Tongue (tissue), 2 donors: ENCODE measurements around the gene RP9. TPM values are rescaled to one million over a fixed set of nuclear protein-coding genes. Genes with fewer than 3 reads are reported as not detected.
"Not testable (repeated sequence)": the region's sequence is repeated elsewhere in the genome, so short reads cannot be mapped to it uniquely, and the experiment has no call there.

Experiments
- DNase-seq: peaks from one replicate; pipeline ENCODE4 v3.0.0-alpha.2; 2015
- total RNA-seq: library from RNA; depleted of rRNA; stranded (reverse); fragments of >200 nt; gene quantifications from one replicate; pipeline ENCODE4 v1.2.3, GENCODE V29; 2014

RP9 gene
- total RNA-seq, 1 donor from 2014 or later = 11.0 TPM

DNA sequence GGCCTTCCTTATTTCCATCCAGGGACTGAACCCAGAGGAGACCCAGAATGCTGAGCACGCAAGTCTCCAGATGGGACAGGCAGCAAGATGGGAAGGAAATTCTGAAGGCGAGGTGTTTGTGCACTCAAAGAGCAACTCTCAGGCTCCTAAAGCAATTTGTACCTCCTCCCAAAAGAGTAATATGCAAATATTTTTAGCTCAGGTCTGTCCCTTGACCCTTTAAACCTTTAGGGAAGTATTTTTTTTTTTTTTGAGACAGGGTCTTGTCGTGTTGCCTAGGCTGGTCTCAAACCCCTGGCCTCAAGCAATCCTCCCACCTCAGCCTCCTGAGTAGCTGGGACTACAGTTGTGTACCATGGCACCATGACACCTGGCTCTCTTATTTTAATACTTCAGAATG, 8.4 kb downstream of the RP9 start:
- DNase-seq = no peak

DNA sequence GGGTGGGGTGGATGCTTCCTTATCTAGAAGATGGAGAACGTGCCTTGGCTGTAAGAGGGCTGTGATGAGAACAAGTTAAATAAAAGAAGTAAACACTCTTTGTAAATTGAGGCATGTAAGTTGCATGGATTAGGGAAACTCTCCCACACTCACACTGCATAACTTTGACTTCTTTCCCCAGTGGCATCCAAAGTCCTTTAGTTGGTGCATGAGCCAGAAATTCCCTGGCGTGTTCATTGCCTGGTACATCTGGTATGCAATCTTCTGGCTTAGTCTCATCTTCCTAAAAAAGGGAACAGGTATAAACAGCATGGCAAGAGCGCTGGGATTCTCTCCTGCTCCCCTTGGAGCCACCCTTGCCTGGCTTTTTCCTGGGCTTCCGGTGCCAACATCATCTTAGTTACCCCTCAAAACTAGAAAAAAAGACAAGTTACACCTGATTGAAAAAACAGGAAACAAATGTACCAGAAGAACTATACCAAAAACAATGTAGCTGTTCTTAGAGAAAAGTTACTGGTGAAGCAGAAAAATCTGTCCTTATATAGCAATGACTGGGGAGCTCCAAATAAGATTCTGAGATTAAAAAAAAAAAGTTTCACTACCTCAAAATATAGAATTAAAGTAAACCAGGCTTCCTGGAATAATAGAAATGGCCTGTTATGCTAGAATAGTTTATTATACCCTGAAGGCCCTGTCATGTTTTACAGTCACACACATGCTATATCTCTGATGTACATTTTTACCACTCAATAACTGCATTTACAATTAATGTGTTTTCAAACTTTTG, 9.9 kb downstream of the RP9 start:
- no peak for DNase-seq

DNA sequence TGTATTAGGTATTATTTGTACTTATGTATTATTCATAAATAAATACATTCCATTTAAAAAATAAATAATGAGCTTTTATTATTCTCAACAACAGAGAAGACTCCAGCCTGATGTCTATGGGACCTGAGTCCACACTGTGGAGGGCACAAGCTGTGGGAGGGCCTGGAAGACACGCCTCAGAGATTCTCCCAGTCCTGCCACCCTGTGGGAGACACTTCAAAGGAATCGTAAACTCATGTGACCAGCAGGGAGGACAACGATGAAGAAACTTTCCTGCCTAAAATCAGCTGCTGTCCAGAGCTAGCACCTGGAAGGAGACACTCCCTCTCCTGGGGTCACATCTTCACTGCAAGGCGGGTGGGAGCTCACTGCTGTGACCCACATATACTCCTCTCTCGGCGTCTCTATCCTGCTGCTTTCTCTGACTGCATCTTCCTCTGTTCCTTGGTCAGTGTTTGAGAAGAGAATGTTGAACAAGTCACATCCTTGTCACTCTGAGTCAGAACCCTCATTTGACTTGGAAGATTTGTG, 14.4 kb downstream of the RP9 start:
- not testable (repeated sequence) for DNase-seq

DNA sequence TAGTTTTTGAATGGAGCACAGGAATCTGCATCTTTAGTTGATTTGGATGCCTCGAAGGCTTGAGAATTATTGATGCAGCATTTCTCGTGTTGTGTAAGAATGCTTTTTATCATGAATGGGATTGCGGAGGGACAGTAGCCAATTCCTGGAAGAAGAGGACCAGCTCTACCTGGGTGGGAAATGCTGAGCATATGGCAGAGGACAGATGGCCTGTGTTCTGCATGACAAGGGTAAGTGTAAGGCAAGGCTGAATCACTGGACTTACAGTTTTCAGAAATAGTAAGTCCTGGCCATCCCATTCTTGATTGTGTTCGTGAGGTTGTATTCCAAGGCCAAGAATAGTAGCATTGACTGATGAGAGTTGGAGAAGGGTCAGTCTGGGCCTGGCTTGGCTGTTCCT, 15.9 kb downstream of the RP9 start:
- DNase-seq = no peak

DNA sequence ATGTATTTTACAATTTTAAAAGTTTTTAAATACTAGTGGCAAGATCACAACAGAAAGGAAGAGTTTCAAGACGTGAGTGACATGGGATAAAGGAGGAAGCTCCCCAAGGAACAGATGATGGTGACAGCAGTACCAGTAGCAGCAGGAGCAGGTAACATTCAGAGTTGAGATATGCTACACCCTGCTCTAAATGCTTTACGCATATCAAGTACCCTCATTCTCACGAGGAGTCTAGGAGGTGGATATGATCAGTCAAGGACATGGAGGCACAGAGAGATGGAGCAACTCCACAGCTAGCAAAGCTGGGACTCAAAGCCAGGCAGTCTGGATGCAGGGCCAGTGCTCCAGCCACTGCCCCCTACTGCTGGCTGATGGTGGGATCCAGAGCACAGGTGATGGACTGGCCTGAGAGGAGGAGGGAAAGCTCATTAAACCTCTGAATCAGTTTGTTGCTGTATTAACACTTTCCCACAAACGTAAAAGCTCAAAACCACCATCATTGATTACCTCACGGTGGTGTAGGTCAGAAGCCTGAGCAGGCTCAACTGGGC, 17.5 kb downstream of the RP9 start:
- DNase-seq = no peak

DNA sequence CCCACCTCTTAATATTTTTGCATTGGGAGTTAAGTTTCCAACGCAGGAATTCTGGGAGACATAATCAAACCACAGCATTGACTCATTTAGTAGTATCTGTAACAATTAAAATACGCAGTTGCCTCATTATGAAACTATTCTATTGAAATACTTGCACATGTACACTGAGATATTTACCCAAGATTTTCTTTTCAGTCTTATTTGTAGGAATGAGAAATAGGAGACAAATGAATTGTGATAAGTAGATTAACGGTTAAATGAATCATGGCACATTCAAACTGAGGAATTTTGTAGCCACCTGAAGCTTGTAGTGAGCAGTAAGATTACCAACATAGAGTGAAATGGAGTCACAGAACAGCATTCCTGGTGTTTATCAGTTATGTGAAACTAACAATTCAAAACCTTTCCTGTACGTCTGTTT, 18.1 kb downstream of the RP9 start:
- DNase-seq = no peak

DNA sequence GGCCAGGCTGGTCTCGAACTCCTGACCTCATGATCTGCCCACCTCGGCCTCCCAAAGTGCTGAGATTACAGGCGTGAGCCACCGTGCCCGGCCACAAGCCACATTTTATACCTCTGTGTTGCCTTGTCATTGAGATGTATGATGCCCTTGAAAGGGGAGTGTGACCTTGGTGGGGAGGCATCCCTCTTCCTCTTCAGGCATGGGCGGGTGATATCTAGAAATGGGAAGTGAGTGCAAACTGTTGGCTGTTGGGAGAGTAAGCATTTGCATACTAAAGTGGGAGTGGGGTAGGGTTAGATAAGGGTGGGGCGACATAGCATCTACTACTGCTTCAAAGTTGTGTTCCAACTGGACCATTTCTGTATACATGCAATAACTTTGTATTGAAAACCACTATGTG, 20.1 kb downstream of the RP9 start:
- DNase-seq = no peak

DNA sequence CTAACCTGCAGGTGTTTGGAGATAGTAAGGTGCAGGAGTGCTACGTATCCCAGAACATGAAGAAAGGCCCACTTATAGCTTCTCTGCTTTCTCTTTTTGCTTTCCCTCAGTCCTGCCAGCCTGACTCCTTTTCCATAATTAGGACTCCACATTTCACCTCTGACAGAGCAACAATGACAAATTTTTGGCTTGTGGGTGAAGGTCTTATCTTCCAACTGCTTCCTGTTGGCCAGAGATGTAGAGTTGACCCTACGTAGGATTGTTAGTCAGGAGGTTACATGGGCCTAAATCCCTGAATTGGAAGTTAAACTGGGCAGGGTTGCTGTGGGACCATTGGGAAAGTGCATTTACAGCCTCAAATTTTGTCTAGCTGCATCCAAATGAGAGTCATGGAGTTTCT, 21.3 kb downstream of the RP9 start:
- no peak for DNase-seq

DNA sequence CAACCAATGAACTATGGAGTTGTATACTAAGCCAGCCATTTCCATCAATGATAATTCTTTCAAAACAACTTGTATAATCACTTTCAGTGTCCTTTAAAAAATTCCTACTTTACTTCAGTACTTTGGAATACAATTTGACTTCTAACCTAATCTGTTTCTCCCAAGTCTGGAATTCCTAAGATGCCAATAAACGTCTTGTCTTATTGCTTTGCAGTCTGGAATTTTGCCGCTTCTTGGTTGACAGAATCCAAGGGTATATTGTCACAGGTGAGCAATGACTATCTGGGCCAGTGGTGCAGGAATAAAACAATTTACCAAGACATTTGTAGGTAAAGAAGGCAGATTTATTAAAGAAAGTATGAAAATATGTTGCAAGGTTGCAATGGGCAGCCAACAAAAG, 21.8 kb downstream of the RP9 start:
- no peak for DNase-seq

DNA sequence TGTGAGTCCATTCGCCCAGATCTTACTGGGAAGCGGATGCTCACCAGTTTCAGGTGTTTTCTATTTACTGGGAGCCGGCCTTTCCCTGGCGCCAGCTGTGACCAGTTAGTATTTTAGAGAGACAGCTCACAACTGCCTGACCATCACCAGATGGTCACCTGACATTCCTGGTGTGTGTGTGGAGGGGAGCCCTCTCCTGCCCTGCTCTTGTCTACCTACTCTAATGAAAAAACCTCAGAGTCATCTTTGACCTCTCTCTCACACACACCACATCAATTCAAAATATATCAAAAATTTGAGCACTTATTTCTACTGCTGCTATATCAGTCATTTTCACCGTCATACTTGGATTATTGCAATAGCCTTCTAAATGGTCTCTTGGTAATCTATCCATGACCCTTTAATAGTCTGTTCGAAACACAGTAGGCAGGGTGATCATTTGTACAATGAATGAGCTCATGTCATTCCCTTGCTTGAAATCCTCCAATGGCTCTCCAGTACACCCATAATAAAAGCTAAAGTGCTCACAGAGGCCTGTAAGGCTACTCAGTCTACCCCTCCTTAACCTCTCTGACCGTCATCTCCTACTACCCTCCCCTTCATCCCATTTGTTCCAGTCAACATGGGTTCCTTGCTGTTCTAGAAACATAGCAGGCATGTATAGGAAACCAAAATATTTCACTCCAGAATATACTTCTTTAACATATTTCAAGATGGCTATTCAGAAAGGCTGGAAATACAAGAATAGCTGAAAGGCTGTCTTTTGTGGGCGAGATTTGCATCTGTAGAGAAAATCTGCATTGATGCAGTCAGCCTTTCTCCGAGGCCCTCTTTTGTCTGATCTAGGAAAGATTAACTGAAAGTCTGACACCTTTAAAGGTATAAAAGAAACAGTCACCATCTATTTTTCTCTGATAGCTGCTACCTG, 29.2 kb downstream of the RP9 start:
- DNase-seq = no peak

DNA sequence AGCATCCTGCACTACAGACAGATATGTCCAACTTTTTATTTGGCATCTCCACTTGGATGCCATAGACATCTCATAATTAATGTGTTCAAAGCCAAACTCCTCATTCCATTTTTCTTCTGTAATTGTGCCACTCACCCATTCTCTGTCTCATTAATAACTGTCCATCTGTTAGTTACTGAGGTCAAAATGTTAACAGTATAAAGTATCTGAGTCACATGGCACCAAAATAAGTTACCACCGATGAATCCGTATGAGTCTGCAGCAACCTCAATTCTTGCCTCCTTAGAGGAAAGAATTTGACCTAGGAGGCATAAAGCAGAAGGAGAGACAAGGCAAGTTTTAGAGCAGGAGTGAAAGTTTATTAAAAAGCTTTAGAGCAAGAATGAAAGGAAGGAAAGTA, 30.1 kb downstream of the RP9 start:
- no peak for DNase-seq

DNA sequence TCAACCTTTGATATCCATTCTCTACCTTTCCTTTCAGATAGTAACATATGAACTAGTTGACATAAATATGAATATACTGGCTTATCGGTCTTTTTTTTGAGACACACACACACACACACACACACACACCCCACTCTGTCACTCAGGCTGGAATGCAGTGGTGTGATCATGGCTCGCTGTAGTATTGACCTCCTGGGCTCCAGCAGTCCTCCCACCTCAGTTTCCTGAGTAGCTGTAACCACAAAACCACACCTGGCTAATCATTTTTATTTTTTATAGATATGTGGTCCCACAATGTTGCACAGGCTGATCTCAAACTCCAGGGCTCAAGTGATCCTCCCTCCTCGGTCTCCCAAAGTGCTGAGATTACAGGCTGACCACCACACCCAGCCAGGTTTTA, 32.5 kb downstream of the RP9 start:
- no peak for DNase-seq

DNA sequence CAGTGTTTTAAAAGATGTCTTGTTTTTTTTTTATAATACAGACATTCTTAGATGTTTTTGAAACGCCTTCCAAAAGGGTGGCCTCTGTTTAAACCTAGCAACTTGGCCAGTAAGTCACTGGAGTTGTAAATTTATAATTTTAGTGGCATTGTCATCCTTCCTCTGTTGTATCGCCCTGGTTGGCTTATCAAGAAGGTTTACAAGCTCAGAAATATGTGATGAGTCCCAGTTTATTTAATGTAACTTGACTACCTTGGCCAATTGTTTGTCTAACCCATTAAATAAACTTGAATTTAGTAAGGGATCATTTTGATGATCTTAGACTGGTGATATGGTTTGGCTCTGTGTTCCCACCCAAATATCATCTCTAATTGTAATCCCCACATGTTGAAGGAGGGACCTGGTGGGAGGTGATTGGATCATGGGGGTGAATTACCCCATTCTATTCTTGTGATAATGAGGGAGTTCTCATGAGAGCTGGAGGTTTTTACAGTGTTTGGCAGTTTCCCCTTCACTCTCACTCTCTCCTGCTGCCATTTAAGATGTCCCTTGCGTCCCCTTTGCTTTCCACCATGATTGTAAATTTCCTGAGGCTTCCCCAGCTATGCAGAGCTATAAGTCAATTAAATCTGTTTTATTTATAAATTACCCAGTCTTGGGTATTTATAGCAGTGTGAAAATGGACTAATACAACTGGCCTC, 33.2 kb downstream of the RP9 start:
- DNase-seq = no peak

DNA sequence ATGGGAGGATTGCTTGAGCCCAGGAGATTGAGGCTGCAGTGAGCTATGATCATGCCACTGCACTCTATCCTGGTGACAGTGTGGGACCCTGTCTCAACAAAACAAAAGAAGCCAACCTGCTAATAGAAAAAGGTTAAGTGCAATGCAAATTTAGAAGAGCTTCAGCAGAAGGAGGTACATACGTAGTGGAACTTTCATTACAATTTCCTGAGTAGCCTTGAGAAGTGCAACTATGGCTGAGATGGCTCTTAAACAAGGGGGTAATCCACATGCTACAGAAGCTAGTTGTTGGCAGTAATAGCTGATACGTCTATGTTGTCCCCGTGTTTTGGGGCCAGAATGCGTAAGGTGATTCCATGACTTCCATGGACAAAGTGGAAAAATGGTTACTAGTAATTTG, 36.0 kb downstream of the RP9 start:
- no peak for DNase-seq

DNA sequence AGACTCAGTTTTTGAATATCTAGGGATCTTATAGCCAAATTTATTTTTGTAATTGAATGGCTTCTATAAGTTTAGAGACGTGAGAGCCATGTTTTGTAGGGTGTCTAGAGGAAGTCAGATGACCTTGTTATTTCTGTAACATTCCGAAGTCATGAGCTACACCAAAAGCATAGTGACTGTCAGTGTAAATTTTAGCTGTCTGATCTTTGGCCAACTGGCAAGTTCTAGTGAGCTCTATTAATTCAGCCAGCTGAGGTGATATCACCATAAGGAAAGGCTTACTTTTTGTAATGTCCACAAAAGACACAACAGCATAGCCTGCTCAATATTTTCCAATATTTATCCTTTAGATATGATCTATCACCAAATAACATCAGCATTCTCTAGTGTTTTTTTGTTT, 36.7 kb downstream of the RP9 start:
- peak; percentile 19 for DNase-seq

DNA sequence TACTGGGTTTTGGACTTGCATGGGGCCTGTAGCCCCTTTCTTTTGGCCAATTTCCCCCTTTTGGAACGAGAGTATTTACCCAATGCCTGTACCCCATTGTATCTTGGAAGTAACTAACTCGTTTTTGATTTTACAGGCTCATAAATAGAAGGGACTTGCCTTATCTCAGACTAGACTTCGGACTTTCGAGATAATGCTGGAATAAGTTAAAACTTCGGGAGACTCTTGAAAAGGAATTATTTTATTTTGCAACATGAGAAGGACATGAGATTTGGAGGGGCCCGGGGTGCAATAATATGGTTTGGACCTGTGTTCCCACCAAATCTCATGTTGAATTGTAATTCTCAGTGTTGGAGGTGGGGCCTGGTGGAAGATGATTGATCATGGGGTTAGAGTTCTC, 38.4 kb downstream of the RP9 start:
- DNase-seq = no peak

DNA sequence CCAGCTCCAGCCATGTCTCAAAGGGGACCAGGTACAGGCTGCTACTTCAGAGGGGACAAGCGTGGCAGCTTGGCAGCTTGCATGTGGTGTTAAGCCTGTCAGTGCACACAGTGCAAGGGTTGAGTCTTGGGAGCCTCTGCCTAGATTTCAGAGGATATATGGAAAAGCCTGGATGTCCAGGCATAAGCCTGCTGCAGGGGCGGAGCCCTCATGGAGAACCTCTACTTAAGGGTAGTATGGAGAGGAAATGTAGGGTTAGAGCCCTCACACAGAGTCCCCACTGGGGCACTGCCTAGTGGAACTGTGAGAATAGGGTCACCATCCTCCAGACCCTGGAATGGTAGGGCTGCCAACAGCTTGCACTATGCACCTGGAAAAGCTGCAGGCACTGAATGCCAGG, 38.9 kb downstream of the RP9 start:
- DNase-seq = no peak

DNA sequence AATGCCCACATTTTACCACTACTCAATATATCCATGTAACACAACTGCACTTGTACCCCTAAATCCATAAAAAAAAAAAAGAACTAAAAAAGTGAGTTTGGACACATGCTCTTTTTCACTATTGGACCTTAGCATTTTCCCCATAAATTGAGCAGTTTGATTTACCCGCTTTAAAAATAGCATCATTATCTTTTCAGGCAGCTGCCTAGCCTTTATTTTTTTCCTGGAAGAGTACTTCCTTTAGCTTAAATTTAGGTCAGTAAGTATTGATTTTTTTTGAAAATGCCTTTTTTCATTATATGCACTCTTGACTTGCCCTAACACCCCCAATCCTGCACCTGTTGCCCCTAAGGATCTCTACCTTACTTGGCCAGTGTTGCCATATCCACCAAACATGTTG, 41.3 kb downstream of the RP9 start:
- no peak for DNase-seq

DNA sequence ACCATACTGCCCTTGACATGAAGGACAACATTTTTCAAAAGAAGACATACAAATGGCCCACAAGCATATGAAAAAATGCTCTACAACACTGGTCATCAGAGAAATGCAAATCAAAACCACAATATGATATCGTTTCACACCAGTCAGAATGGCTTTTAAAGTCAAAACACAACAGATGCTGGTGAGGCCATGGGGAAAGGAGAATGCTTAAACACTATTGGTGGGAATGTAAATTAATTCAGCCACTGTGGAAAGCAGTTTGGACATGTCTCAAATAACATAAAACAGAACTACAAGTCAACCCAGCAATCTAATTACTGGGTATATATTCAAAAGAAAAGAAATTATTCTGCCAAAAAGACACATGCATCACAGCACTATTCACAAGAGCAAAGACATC, 42.4 kb downstream of the RP9 start:
- no peak for DNase-seq

DNA sequence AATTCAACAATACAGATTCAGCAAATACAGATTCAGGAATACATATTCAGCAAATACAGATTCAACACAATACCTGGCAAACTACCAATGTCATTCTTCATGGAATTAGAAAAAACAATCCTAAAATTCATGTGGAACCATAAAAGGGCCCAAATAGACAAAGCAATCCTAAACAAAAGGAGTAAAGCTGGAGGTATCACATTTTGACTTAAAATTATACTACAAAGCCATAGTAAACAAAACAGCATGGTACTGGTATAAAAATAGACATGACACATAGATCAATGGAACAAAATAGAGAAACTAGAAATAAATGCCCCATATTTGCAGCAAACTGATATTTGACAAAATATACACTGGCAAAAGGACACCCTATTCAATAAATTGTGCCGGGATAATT, 43.2 kb downstream of the RP9 start:
- no peak for DNase-seq

DNA sequence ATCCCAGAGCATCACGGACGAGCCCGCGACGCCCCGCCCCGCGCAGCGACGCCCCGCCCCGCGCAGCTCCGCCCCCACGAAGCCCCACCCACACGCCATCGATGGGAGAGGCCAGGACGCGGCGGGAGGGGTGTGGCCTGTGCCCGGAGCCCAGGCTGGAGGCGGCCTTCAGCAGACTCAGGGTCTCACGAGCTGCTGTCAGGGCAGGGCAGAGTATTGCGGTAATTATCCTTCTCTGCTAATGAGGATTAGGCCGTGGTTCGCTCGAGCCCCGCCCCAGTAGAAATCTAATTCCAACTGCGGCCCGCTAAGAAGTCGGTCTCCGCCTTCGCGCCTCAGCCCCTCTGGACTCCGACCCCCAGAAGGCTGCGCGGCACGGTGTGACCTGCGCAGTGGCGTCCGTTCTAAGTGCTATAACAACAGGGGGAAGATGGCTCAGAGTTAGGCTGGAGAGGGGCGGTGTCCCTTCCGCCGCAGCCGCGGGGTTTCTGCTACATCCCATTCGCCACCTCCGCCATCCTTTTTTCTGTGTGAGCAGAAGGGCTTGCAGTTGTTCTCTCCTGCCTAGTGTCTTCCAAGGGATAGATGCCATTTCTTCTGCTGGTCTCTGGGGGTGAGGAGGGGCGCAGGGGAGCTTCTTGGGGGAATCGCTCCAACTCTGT, 46.3 kb downstream of the RP9 start:
- peak; percentile 98 for DNase-seq
